ENCODE data around the gene CSRP1.
A peak's percentile ranks its signal among the peaks of the same experiment; 100 is the strongest.
"Not testable (repeated sequence)": the region's sequence is repeated elsewhere in the genome, so short reads cannot be mapped to it uniquely, and the experiment has no call there.

CSRP1 gene

DNA sequence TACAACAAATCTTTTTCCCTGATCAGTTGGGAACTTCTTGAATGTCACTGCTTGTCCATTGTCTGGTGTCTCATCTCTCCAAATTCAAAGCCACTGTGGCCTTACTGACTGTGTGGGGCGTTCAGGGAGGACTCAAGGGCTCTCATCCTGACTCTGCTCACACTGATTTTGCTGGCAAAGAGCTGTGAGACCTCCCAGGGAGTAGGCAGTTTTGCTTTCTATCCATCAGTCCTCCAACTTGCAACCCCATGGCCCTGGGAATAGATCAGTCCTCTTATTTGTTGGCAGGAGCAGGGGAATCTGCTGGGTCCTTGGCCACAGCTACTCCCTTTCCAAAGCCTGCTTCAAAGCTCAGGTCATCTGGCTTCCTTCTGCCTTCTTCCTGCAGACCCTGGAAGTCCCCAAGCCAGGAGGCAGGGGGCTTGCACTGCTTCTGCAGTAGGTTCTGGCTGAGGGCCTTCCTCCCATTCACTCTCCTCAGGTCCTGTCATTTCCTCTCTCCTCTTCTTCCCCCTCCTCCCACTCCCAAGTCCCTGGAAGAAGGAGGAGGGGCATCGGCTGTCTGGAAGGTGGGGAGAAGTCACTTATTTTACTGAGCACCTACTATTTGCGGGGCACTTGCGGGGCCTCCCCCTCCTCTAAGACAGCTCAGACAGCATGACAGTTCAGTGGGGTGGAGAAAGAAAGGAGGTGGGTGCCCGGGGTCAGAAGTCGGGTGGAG lies 31.1 kb upstream of the CSRP1 start:
- DNase-seq, result no peak

- no peak for DNase-seq
These were observed 30.5 kb upstream of the CSRP1 start for GRCh38 chr1:201537467-201537866.

DNA sequence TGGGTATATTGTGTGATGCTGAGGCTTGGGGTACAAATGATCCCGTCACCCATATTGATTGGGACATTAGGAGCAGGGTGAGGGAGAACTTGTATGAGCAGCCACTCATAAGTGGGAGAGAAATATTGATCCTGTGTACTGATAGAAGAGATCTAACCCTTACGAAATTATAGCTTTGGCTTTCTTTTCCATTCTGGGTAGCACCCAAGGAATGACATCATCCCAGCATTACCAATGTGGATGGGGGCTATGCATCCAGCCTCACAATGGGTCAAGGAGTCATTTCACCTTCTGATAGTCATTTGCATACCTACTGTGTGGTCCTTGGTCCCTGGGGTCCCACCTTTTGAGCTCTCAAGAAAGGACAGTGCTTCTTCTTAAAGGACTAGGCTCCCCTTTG lies 30.1 kb upstream of the CSRP1 start:
- no peak for DNase-seq

DNA sequence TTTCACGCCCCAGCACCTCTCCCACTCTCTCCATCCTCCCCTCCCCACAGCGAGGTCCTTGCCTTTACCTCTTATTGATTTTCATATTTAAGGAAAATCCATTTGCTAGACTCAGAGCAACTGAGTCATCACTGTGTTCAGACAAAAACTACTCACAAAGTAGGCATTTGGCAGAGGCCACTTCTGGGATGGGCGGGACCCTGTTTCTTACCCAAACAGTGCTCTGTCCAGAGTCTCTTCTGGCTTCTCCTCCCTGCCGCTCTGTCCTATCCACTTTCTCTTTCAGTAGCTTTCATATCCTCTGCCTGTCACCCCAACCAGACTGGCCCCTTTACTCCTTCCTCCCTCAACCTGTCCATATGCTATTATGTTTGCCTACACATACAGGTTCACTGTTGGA lies 29.6 kb upstream of the CSRP1 start:
- no peak for DNase-seq

DNA sequence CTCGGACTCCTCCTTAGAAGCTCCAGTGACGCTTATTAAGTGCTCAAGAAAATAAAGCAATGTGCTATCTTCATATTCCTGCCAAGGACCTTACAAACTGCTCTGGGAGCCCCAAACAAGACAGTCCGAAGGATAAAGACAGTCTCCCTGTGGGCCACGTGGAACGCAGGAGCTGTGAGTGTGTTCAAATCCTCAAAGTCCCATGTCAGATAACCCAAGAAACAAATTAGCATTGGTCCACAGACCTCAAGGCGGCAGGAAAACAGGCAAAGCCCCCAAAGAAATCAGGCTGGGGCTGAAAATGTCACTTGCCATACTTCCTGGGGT lies 29.0 kb upstream of the CSRP1 start:
- no peak for DNase-seq

DNA sequence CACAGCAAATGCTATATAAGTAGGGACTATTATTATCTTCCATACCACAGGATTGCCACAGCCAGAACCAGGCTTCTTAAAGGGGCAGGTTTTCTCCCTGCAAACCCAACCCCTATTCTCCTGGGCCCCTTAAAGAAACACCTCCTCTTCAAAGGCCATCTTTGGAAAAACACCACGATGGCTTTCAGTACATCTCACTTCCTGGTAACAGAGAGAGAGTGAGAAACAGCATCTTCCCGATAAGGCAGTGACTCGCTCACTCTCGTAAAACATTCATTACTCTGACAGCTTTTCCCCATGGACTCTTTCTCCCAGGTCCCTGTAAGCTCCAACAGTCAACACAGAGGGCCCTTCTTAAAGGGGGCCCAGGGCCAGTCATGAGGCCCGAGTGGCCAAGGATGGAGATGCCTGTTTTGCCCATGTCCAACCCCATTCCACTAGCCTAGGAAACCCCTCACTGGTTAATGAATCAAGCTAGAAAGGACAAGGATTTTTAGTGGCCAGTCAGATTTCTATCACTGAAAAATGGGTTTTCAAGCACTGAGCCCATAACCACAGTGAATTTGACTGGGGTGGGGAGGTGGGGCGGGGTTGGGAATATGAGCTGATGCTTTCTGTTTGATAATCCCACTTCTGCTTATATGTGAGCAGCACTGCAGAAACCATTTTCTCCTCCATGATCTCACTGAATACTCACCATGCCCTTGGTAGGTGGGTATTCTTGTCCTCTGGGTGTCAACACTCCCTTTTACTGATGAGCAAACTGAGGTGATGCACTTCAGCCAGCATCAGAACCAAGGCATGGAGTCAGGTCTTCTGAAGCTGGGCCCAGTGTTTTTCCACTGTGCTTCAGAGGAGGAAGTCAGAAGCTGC lies 28.4 kb upstream of the CSRP1 start:
- DNase-seq, result no peak

DNA sequence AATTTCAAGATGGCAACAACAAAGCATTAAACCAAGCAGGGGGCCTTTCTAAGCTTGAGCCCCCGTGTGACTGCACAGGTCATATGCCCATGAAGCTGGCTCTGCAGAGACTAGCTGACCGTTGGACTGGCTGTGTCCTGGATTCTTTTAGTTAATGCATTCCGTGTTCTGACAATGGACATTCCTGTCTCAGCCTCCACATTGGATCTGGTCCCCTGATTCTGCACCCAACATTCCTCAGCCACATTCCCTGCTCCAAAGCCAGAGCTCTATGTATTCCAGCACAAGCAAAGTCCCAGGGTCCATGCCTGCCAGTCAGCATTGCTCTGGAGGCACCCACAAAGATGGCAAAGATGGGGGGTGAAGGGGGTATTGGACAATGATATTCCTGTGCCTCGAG lies 26.9 kb upstream of the CSRP1 start:
- DNase-seq, result no peak

DNA sequence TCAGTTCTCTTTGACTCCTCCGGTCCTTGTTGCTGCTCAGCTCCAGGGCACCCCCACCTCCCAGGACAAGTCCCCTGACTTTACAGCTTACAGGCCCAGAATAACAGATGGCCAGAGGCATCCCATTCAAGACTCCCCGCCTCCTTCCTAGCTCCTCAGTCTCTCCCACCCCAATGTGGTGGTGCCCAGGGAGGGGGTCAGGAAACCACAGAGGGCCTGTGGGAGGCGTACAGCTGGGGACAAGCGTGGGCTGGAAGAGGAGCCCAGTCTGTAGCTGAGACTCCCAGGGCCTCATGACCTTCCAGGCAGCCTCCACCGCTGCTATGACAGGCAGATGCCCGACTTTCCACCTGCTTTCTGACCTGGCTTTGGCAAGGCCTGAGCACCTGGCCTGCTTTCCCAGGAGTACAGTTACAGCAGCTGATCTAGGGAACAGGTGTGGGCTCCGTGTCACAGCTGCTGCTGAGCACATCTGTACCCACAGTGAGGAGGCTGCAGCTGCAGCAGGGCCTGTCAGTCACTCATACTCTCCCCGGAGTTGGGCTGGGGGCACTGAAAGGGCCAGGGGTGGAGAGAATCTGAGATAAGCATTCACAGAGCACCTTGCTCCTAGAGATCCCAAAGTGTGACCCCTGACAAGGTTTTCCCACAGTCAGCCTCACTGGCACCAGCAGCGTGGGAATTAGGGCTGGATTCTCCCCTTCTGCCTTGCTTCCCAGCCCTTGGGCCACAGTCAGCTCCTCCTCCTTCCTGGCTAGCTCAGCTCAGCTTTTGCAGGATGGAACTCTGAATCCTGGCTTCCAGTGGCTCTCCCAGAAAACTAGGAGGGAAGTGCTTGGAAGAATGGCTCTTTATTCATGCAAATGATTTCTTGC lies 24.9 kb upstream of the CSRP1 start:
- DNase-seq, result peak; percentile 13

DNA sequence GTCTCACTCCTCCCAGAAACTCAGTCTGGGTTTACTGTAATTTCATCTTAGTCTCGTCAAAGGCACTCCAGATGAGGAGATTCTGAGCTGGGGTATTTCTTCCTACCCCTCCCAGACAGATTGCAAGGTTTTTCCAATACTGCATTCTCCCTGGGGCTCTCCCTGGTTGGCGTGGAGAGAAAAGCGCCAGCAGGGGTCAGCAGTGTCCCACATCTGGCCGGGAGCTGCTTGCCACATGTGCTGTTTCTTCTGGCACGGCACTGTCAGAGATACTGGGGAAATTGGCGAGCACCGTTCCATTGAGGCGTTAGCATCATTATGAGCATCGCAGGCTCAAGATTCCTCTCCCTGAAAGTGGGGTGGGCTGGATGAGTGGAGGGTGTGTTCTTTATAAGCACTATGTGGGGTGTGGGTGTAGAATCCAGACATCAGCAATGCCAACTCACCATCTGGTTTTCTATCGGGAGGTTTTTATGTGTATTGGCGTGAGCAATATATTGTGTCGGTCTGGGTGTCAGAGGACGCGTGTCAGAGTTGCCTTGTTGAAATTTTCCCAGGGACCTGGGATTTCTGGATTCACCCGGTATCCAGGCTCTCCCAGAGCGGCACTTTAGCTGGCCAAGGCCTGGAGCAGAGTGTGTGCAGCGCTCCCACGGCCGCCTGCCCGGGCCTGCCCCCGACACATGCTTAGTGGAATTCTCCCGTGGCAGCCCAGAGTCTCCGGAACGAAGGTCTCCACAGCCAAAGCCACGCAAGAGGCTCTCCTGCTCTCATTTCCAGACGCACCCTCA lies 24.0 kb upstream of the CSRP1 start:
- no peak for DNase-seq

- DNase-seq, result no peak
These were observed 21.8 kb upstream of the CSRP1 start for GRCh38 chr1:201528631-201529252.

- DNase-seq, result no peak
These were observed 21.0 kb upstream of the CSRP1 start for GRCh38 chr1:201527879-201528278.

- no peak for DNase-seq
These were observed 18.4 kb upstream of the CSRP1 start for GRCh38 chr1:201525193-201525778.

DNA sequence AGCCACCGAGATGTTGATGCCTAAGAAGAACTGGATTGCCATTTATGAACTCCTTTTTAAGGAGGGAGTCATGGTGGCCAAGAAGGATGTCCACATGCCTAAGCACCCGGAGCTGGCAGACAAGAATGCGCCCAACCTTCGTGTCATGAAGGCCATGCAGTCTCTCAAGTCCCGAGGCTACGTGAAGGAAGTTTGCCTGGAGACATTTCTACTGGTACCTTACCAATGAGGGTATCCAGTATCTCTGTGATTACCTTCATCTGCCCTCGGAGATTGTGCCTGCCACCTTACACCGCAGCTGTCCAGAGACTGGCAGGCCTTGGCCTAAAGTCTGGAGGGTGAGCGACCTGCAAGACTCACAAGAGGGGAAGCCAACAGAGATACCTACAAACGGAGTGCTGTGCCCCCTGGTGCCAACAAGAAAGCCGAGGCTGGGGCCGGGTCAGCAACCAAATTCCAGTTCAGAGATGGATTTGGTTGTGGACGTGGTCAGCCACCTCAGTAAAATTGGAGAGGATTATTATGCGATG lies 13.2 kb upstream of the CSRP1 start:
- not testable (repeated sequence) for DNase-seq

DNA sequence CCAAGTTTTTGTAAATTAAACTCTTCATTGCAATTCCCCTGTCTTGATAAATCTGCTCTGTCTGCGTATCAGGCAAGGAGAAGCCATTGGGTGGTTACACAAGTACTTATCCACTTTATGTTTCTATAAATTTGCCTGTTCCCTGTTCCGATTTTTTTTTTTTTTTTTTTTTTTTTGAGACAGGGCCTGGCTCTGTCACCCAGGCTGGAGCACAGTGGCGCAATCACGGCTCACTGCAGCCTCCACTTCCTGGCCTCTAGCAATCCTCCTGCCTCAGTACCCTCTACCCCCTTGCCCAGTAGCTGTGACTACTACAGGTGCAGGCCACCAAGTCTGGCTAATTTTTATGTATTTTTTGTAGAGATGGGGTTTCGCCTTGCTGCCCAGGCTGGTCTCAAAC lies 11.1 kb upstream of the CSRP1 start:
- no peak for DNase-seq

- DNase-seq, result no peak
These were observed 10.7 kb upstream of the CSRP1 start for GRCh38 chr1:201517631-201518030.

- DNase-seq, result no peak
These were observed 9.7 kb upstream of the CSRP1 start for GRCh38 chr1:201516511-201517127.

DNA sequence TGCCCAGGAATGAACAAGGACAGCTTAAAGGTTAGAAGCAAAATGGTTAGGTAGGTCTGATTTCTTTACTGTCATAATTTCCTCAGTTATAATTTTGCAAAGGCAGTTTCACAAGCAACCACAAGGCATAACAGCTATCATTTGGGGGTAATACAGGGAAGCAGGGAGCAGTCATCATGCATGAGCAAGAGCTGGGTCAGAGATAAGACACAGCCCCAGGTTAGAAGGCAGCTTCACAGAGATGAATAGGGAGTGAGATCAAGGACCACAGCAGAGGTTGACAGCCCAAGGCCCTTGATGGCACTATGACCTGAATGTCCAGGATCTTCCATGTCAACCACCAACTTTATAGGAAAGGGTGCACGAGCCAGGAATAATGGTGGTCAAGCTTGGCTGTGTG lies 9.0 kb upstream of the CSRP1 start:
- no peak for DNase-seq

- DNase-seq, result no peak
These were observed 8.3 kb upstream of the CSRP1 start for GRCh38 chr1:201515062-201515750.

DNA sequence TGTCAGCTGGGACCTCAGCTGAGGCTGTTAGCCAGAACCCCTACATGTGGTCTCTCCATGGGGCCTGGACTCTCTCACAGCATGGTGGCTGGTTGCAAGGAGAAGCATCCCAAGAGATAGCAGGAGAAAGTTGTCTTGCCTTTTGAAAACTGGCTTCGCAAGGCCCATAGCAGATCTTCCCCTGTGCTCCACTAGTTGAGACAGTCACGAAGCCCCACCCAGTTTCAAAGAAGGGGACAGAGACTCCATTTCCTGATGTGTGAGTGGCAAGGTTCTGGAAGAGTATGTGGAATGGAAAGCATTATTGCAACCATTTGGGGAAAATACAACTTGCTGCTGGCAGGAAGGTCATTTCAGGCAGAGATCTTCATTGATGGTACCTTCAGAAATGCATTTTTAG lies 7.5 kb upstream of the CSRP1 start:
- no peak for DNase-seq

DNA sequence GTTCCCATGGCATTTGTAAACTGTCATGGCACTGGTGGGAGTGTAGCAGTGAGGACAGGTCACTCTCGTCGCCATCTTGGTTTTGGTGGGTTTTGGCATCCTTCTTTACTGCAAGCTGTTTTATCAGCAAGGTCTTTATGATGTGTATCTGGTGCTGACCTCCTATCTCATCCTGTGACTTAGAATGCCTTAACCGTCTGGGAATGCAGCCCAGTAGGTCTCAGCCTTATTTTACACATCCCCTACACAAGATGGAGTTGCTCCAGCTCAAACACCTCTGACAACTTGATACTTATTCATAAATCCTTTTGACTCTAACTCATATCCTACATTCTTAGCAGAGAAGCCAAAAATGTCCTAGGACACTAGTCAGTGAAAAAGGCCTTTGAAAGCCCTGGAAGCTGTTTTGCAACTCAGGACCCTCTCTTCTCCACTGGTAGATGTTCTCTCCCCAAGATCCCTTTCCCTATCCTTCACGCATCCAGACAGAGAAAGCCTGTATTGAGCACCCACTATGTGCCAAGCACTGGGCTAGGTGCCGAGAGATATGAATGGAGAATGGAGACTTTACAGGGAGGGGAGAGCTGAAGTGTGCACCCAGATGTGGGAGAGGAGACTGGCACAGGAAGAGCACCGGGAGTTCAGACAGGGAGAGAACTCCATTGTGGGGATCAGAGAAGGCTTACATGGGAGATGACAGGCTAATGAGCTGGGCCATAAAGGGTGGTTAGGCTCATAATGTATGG lies 6.7 kb upstream of the CSRP1 start:
- DNase-seq, result no peak
